Measurements from ENCODE around the gene BTG4. TPM values are rescaled to one million over a fixed set of nuclear protein-coding genes. Genes with fewer than 3 reads are reported as not detected.

BTG4 gene
- total and polyA plus RNA-seq, 2 of the 8 experiments (the other 6 are each of a cell fraction or from before 2014, with no cell fraction given), result 0.06 TPM; not detected in 1

- H3K9me3 ChIP-seq (ENCODE audit: insufficient read depth in 2 of 2, low read depth in 1 of 2, low read length in 1 of 2), result peaks cover 0 to 4% of the 10 kb centered on the region in 2 experiments; a peak in 1 of 4 replicates
- no peak overlapping the region for H3K23ac ChIP-seq (ENCODE audit: insufficient read length)
- no peak overlapping the region for H3K18ac ChIP-seq (ENCODE audit: extremely low read depth, low read length)
- H4K20me1 ChIP-seq (replicated peaks in 1 of 2; ENCODE audit: control insufficient read depth in 1 of 2, insufficient read depth in 2 of 2, low read length in 2 of 2), result no peaks in the 10 kb centered on the region
- H4K8ac ChIP-seq (ENCODE audit: extremely low read depth, insufficient read depth, low read length), result no peak overlapping the region
- no peak overlapping the region for H2BK120ac ChIP-seq (replicated peaks; ENCODE audit: low read depth, low read length)
- no peak overlapping the region for H3K27ac ChIP-seq (ENCODE audit: low read depth, low read length)
- CTCF ChIA-PET (ENCODE audit: partially characterized antibody), result interaction anchor here (0.6 kb wide), 1 partner anchor 81 kb away, joined by 3 read pairs; no protein-coding TSS in a partner anchor
- H2AFZ ChIP-seq (ENCODE audit: low read length), result no peak overlapping the region
- no peak overlapping the region for H4K91ac ChIP-seq (replicated peaks; ENCODE audit: insufficient read length, low read length)
- TF ChIP-seq ASH2L (IDR thresholded peaks at IDR 0.05; ENCODE audit: low read length) (no peak), SAP30 (IDR thresholded peaks at IDR 0.05; ENCODE audit: insufficient read depth, insufficient replicate concordance, low read length) (no peak), SRF (IDR thresholded peaks at IDR 0.05; ENCODE audit: low read depth, low read length) (no peak), RNF2 (IDR thresholded peaks at IDR 0.05; ENCODE audit: borderline replicate concordance, low read depth, low read length, missing control alignments, poor library complexity, severe bottlenecking) (no peak), EZH2 (IDR thresholded peaks at IDR 0.05; ENCODE audit: low read depth, low read length, severe bottlenecking) (no peak)
- no peak overlapping the region for H2BK15ac ChIP-seq (ENCODE audit: low read length)
- H2BK20ac ChIP-seq (ENCODE audit: low read length), result no peak overlapping the region
- no peaks in the 10 kb centered on the region for H3K4me1 ChIP-seq (replicated peaks in 1 of 4; ENCODE audit: control insufficient read depth in 3 of 4, insufficient read depth in 4 of 4, low read length in 3 of 4)
- no peak overlapping the region for H3K4ac ChIP-seq (replicated peaks; ENCODE audit: insufficient read length, low read depth, low read length)
- H4K5ac ChIP-seq (ENCODE audit: insufficient read length, low read depth, low read length), result no peak overlapping the region
- H3K4me2 ChIP-seq (ENCODE audit: insufficient read depth in 1 of 2, low read depth in 2 of 2, low read length in 2 of 2), result no peak overlapping the region
- no peak overlapping the region for H3K4me3 ChIP-seq (ENCODE audit: extremely low read depth in 1 of 4, insufficient read depth in 2 of 4, low read depth in 3 of 4, low read length in 4 of 4)
- DNase-seq (ENCODE audit: low read depth in 1 of 2, low spot score in 2 of 2) (no peak), FAIRE-seq (no peak)
- 95% methylated on average over 1 of the region's 1 CpG; no CpG with 5 or more reads in 1 of the 2 experiments for WGBS, 2 experiments (ENCODE audit: extremely low coverage in 1 of 2, insufficient coverage in 1 of 2, insufficient read length in 1 of 2, insufficient replicate concordance in 2 of 2, low coverage in 1 of 2, low lambda C conversion rate in 2 of 2, missing lambda C conversion rate in 1 of 2)
- H2AK5ac ChIP-seq (ENCODE audit: low read depth, low read length), result no peak overlapping the region
- H3K23me2 ChIP-seq (ENCODE audit: low read depth, low read length), result no peaks in the 10 kb centered on the region
- H2BK12ac ChIP-seq (ENCODE audit: low read depth, low read length), result no peak overlapping the region
- no peak overlapping the region for H2BK5ac ChIP-seq (ENCODE audit: low read depth, low read length)
- no peaks in the 10 kb centered on the region for H3K79me2 ChIP-seq (ENCODE audit: control insufficient read depth in 1 of 2, insufficient read depth in 2 of 2, low read length in 2 of 2)
- H3K27me3 ChIP-seq (replicated peaks in 1 of 4; ENCODE audit: control insufficient read depth in 3 of 4, extremely low read depth in 1 of 4, insufficient read depth in 3 of 4, low read length in 3 of 4), result no peaks in the 10 kb centered on the region; a peak in 1 of 7 replicates
- no peaks in the 10 kb centered on the region; the same call in 1 of the 2 replicates for H3K79me1 ChIP-seq (ENCODE audit: low read depth, low read length)
- H3K14ac ChIP-seq (ENCODE audit: insufficient read length), result no peak overlapping the region
- no peak overlapping the region for H3K56ac ChIP-seq (replicated peaks; ENCODE audit: insufficient read length, low read depth, low read length)
- POLR2A ChIA-PET (ENCODE audit: partially characterized antibody), result no interaction called here
- H3K9ac ChIP-seq (replicated peaks in 1 of 4; ENCODE audit: extremely low read depth in 1 of 4, low read depth in 3 of 4, low read length in 3 of 4), result no peak overlapping the region
- no peaks in the 10 kb centered on the region for H3K36me3 ChIP-seq (ENCODE audit: control insufficient read depth in 2 of 4, insufficient read depth in 4 of 4, low read length in 3 of 4)
These were observed 21.7 kb downstream of the BTG4 start for GRCh38 chr11:111490496-111490895.

All from H1 (cell line).